ENCODE results near the gene ZNF414.

ZNF414 gene

GRCh38 chr19:8489561-8490394 lies 24.2 kb downstream of the ZNF414 start:
- DNase-seq = no peak

DNA sequence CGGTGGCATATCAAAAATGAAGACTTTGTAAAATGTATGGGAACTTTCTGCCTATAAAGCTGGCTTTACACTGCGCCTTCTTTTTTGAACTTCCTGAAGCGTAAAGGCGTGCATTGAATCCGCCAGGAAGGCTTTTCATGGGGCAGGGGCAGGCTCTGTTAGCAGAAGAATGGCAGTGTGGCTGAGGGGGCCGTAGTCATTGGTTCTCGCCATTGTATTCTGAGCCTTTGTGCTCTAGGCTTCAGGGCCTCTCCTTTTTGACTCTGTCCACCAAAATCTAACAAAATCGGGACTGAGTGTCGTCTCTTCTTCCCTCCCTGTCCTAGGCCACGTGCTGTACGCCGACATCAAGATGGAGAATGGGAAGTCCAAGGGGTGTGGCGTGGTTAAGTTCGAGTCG lies 25.6 kb downstream of the ZNF414 start:
- DNase-seq = no peak

DNA sequence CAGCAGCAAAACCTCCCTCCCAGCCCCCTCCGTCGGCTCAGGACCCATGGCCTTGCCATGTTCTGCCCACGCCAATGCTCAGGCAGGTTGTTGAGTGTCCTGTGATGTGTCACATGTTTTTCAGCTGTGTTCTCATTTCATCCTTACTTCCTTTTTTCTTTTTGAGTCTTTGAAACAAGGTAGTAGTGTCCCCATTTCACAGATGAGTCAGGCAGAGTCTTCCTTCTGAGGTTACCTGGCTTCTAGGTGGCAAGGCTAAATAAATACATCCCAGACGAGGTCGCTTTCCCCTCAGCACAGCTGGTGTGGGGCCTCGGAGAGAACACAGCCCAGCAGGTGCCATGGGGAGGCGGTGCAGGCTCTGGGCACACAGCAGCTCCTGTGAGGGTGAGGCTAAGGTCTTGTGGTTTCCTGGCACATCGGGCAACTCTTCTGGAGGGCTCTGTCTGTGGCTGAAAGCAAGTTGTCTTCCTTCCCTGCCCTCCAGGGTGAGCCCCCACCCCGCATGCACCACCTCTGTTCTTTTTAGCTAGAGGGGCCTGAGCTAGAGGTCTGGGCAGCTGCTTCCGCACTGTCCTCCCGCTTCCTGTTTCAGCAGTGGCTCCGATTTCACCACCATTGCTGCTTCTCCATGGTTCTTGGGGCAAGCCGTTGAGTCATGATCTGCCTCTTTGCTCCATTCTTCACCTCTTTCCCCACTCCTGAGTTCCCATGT lies 26.7 kb downstream of the ZNF414 start:
- DNase-seq = no peak

GRCh38 chr19:8486661-8487136 lies 27.3 kb downstream of the ZNF414 start:
- DNase-seq = no peak

- DNase-seq = no peak
These were observed 28.2 kb downstream of the ZNF414 start for GRCh38 chr19:8485561-8486371.

DNA sequence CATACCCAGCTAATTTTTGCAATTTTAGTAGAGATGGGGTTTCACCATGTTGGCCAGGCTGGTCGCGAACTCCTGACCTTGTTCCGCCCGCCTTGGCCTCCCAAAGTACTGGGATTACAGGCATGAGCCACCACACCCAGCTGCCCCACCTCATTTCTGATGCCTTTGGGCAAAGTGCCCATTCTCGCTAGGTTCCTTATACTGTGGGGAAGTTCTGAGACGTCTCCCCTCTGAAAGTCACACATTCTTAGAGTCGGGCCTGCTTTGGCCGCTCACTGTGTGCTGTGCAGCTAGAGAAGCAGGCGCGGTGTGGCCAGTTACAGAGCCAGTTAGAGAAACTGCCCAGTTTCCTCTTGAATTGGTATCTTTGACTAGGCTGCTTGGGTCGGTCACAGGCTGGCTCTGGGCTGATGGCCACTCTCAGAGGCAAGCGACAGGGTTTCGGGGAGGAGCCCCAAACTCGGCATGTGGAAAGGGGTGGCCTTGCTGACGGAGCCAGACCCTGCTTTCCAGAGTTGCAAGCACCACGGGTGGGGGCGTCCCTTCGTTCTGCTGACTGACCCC lies 29.6 kb downstream of the ZNF414 start:
- DNase-seq = no peak

GRCh38 chr19:8483165-8483564 lies 30.8 kb downstream of the ZNF414 start:
- DNase-seq = no peak

GRCh38 chr19:8482696-8483095 lies 31.3 kb downstream of the ZNF414 start:
- DNase-seq = no peak

- no peak for DNase-seq
These were observed 32.4 kb downstream of the ZNF414 start for GRCh38 chr19:8481616-8482015.

DNA sequence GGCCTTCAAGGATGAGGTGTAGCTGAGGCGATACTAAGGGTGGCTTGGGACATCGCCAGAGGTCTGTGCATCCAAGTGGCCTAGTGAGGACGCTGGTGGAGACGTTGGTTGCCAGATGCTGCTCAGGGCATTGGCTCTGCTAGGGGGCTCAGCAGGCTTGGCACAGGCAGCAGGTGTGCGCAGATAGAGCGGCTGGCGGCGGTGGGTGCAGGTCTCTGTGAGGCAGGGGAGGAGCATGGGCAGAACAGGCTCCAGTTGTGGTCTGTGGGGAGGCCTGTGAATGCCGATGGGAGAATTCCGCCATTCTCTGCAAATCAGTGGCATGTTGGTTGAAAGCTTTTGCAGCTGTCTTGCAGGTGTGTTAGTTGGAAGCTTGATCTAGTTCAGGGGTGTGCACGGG lies 32.8 kb downstream of the ZNF414 start:
- DNase-seq = no peak

DNA sequence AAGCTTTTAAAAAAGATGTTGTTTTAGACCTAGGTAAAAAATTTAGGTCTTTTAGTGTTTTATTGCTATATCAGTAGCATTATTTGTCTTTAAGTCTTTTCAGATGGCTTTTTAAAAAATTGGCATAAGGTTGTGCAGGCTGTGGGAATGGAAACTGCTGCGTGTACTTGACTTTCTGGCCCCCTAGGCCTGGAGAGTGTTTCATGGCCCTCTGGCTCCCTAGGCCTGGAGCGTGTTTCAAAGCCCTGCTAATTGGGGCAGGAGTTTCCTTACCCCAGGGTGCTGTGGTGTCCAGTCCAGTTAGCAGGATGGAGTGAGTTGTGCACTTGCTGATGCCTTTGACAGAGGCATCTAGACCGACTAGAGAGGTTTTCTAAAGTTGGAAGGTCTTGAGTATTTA lies 35.4 kb downstream of the ZNF414 start:
- DNase-seq = no peak

DNA sequence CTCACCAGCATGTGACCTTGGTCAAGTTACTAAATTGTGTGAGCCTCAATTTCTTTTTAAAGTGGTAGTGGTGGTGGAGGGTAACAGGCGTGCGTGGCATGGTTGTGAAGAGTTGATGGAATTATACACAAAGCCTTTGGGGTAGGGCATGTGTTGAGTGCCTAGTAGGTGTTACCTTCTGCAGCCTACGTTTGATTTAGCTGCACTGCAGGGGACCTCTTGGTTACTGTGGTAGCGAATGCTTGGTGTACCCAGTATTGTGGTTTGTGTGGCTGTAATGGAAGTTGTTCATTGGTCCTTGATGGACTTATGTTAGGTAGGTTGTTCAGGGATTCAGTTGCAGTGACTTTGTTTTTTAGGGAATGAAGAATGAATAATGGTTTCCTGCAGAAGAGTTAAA lies 36.1 kb downstream of the ZNF414 start:
- DNase-seq = no peak

DNA sequence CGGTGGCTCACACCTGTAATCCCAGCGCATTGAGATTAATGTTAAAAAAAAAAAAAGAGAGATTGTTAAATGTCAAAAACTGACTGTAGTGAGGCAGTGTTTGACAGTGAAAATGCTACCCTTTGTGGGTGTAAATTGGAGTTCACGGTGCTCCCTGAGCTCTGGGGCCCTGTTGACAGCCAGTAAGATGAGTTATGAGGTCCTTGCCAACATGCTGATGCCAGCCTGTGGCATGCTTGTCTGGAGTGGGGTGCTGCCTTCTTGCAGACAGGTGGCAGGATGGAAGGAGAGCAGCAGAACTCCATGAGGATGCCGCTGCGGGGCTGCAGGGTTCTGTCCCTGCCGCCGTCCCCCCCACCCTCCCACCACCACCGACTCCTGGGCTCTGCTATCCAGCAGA lies 37.4 kb downstream of the ZNF414 start:
- no peak for DNase-seq

GRCh38 chr19:8475005-8475404 lies 39.0 kb downstream of the ZNF414 start:
- DNase-seq = no peak

GRCh38 chr19:8473648-8474476 lies 40.1 kb downstream of the ZNF414 start:
- DNase-seq = no peak

GRCh38 chr19:8469613-8470368 lies 44.2 kb downstream of the ZNF414 start:
- DNase-seq = no peak

DNA sequence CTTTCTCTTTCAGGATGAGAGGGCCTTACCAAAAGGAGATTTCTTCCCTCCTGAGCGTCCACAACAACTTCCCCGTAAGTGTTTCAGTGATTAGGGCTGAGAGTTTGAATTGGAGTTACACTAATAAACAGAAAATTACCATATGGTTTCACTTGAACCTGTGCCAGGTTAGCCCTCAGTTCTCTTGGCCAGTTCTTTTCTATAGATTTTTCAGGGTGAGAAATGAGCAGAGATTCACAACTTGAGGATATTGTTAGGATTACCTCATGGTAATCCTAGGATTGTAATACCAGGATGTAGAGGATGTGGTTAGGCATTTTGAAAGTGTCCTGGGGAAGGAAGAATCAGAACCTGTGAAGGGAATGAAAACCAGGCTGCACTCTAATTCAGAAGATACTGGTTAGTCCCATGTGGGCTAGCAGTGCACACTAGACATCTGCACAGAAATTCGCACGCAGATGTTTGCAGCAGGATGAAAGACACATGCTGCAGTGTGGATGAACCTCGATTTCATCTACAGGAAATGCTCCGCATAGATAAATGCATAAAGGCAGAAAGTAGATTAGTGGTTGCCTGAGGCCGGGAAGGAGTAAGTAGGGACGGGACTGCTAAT lies 45.1 kb downstream of the ZNF414 start:
- no peak for DNase-seq

DNA sequence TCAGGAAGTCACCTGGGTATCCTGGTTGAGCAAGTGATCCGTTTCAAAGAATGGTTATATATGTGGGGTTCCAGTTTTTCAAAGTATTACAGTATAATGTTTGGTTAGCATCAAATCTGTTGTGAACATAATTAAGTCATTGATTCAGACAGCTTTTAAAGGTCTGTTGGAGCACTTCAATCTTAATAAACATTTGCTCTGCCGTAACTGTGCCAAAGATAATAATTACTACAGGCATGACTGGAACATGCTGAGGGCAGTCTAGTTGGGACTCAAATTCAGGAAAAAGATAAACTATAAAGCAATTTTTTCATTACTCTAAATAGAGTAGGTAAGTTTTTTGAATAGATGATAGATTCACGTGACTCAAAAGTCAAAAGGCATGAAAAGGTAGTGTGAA lies 45.8 kb downstream of the ZNF414 start:
- DNase-seq = no peak

DNA sequence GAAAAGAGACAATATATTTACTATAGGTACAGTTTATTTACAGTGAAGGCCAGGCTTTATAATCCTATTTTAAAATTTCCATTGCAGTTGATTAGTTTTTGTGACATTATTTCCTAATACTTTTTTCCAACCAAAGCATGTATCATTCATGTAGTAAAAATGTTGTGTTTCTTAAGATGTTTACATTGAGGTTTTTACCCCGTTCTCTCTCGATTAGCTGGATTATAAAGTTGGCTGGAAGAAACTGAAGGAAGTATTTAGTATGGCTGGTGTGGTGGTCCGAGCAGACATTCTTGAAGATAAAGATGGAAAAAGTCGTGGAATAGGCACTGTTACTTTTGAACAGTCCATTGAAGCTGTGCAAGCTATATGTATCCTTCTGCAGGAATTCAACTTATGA lies 47.9 kb downstream of the ZNF414 start:
- no peak for DNase-seq

DNA sequence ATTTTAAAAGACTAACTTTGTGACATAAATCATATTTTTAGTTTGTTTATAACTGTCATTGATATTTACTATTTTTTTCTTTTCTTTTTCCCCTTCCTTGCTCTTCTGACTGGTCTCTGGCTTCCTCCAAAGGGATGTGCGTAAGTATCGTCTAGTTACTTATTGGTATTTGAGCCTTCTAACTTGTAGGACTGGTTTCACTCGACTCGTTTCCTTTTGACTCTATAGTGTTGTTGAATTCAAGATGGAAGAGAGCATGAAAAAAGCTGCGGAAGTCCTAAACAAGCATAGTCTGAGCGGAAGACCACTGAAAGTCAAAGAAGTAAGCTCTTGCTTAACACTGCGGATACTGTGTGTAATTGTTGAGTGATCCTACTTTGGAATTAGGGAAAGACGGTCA lies 50.6 kb downstream of the ZNF414 start:
- no peak for DNase-seq

DNA sequence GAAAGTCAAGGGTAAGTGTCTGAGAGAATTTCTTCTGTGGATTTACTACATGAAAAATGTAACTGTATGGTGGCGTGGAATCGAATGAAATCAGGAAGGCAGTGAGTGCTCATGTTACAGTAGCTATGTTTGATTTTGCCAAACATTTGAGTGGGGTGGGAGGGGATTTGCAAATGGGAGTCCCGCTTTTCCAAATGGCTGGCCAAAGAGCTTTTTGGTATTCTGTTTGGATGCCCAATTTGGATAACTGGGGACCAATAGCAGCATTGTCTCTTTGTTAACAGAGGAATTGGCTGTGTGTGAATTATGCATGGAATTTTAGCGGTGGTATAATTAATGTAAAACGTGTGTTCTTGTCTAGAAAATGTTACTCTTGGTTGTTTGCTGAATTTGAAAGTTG lies 51.4 kb downstream of the ZNF414 start:
- no peak for DNase-seq
